ENCODE data around the gene IDH1. TPM values are rescaled to one million over a fixed set of nuclear protein-coding genes. Genes with fewer than 3 reads are reported as not detected.

IDH1 gene
- total and polyA plus RNA-seq, 7 donors, result 34.2 to 287 (median 46.4) TPM

GRCh38 chr2:208280234-208280633 lies 25.4 kb upstream of the IDH1 start:
- intact Hi-C loops (cut with DNase I), result no loop called here
- Histone ChIP-seq H3K27me3 (no peaks in the 10 kb centered on the region), H3K36me3 (peaks cover 4 to 89% (median 28%) of the 10 kb centered on the region in 4 donors), H3K27ac (no peak overlapping the region), H3K9me3 (no peaks in the 10 kb centered on the region), H3K4me3 (no peak overlapping the region), H3K4me1 (no peaks in the 10 kb centered on the region)
- TF ChIP-seq POLR2A (IDR thresholded peaks at IDR 0.05), result no peak
- no peak for TF ChIP-seq POLR2AphosphoS5 (IDR thresholded peaks at IDR 0.05)
- TF ChIP-seq CTCF (IDR thresholded peaks at IDR 0.05), result no peak
- TF ChIP-seq EP300 (IDR thresholded peaks at IDR 0.05), result no peak
- 96 to 97% methylated on average over 2 of the region's 2 CpGs for WGBS, 2 donors
- DNase-seq, result no peak

GRCh38 chr2:208279236-208279635 lies 24.4 kb upstream of the IDH1 start:
- no peak for DNase-seq
- Histone ChIP-seq H3K4me3 (no peak overlapping the region), H3K36me3 (peaks cover 4 to 95% (median 28%) of the 10 kb centered on the region in 4 donors), H3K27me3 (no peaks in the 10 kb centered on the region), H3K4me1 (no peaks in the 10 kb centered on the region), H3K27ac (no peak overlapping the region), H3K9me3 (no peaks in the 10 kb centered on the region)
- WGBS, 2 donors, result 94 to 95% methylated on average over 2 of the region's 2 CpGs
- intact Hi-C loops (cut with DNase I), result no loop called here
- TF ChIP-seq POLR2AphosphoS5 (IDR thresholded peaks at IDR 0.05), result no peak
- TF ChIP-seq CTCF (IDR thresholded peaks at IDR 0.05), result no peak
- TF ChIP-seq EP300 (IDR thresholded peaks at IDR 0.05), result no peak
- no peak for TF ChIP-seq POLR2A (IDR thresholded peaks at IDR 0.05)

GRCh38 chr2:208278549-208278948 lies 23.7 kb upstream of the IDH1 start:
- TF ChIP-seq POLR2A (IDR thresholded peaks at IDR 0.05) (no peak), CTCF (IDR thresholded peaks at IDR 0.05) (no peak), POLR2AphosphoS5 (IDR thresholded peaks at IDR 0.05) (no peak), EP300 (IDR thresholded peaks at IDR 0.05) (no peak)
- Histone ChIP-seq H3K4me3 (no peak overlapping the region), H3K9me3 (no peaks in the 10 kb centered on the region), H3K36me3 (peaks cover 8 to 95% (median 28%) of the 10 kb centered on the region in 4 donors), H3K27me3 (no peaks in the 10 kb centered on the region), H3K27ac (no peak overlapping the region), H3K4me1 (no peaks in the 10 kb centered on the region)
- intact Hi-C loops (cut with DNase I), result no loop called here
- DNase-seq, result no peak
- WGBS, 2 donors, result 98 to 99% methylated on average over 2 of the region's 2 CpGs

GRCh38 chr2:208274748-208275147 lies 19.9 kb upstream of the IDH1 start:
- intact Hi-C loops (cut with DNase I), result no loop called here
- no peak overlapping the region for H3K4me3 ChIP-seq
- H3K27me3 ChIP-seq, result no peaks in the 10 kb centered on the region
- peaks cover 0 to under 1% (median 0%) of the 10 kb centered on the region in 4 donors for H3K4me1 ChIP-seq
- H3K27ac ChIP-seq, result no peak overlapping the region
- H3K9me3 ChIP-seq, result no peaks in the 10 kb centered on the region
- DNase-seq, result no peak
- peaks cover 13 to 79% (median 22%) of the 10 kb centered on the region in 4 donors for H3K36me3 ChIP-seq
- TF ChIP-seq EP300 (IDR thresholded peaks at IDR 0.05) (no peak), POLR2A (IDR thresholded peaks at IDR 0.05) (no peak), POLR2AphosphoS5 (IDR thresholded peaks at IDR 0.05) (no peak), CTCF (IDR thresholded peaks at IDR 0.05) (no peak)

GRCh38 chr2:208269091-208269490 lies 14.2 kb upstream of the IDH1 start:
- WGBS, 2 donors, result 92 to 93% methylated on average over 2 of the region's 2 CpGs
- Histone ChIP-seq H3K36me3 (peaks cover 0 to 27% (median 5%) of the 10 kb centered on the region in 4 donors), H3K4me1 (peaks cover 0 to 42% (median 35%) of the 10 kb centered on the region in 4 donors), H3K27ac (no peak overlapping the region), H3K27me3 (no peaks in the 10 kb centered on the region), H3K4me3 (no peak overlapping the region), H3K9me3 (no peaks in the 10 kb centered on the region)
- no peak for TF ChIP-seq POLR2A (IDR thresholded peaks at IDR 0.05)
- no peak for TF ChIP-seq CTCF (IDR thresholded peaks at IDR 0.05)
- TF ChIP-seq POLR2AphosphoS5 (IDR thresholded peaks at IDR 0.05), result no peak
- no peak for TF ChIP-seq EP300 (IDR thresholded peaks at IDR 0.05)
- intact Hi-C loops (cut with DNase I), result loop anchor here (10.0 kb wide), 3 partner anchors 554 to 1124 kb away; partner anchors contain the start of gene CCNYL1
- DNase-seq, result no peak
